OCI-M2 (cell line): ENCODE results near the gene EPHB2.

Source experiments
- DNase-seq: peaks from one replicate; lab custom pipeline; 2025; ENCODE audit not compliant: unreplicated experiment; lab: John Stamatoyannopoulos, UW

The EPHB2 gene

DNA sequence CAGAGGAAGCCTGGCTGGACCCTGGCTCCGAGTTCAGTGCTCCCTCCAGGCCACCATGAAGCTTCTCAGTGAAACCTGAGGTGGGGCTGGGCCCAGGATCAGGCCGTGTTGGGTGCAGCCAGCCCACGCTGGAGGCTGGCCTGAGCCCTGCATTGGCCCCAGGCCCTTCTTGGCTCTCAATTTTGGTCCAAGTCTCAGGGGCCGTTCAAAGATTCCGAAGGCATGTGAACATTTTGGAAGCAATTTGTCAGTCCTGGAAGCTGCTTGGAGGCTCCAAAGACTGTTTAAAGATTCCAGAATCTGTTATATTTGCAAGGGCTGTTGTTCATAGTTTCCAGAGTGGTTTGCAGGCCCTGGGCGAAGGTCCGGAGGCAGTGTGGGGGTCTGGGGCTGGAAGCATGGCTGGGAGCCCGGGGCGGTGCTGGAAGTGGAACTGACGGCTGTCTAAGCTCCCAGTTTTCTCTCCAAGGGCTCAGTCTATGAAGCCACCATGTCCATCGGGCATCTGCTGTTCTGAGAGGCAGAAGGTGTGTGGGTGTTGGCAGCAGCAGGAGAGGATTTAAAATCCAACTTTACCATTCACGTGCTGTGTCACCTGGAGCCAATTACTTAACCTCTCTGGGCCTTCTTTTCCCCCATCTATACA, 104.9 kb downstream of the EPHB2 start:
- DNase-seq = no peak

DNA sequence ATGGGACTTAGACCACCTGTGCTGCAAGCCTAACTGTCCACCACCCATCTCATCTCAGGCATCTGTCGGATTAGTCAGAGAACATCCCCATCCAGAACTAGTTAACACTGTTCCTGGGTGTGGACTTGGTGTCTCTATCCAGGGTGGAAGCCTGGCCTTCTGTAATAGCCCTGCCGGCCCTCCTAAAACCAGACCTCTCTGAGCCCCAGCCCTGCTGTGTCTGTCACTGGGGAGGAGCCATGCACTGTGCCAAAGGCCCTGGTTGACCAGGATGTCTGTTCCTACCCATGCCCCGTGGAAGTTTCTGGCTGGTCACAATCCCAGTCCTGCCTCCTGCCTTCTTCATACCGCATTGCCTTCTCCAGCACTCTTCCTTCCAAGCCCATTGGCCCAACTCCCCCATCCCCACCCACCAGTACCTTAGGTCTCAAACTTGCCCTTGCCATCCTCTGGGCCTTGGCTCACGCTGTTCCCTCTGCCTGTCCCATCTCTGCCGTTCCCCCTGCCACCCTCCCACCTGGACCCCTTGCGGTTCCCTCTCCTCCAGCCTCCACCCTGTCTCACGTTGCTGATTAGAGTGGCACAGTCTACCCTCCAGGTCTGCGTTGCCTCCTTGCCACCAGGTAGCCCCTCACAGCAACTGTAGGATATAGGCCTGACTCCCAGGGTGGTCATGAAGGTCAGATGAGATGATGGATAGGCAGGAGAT, 105.6 kb downstream of the EPHB2 start:
- DNase-seq = no peak

DNA sequence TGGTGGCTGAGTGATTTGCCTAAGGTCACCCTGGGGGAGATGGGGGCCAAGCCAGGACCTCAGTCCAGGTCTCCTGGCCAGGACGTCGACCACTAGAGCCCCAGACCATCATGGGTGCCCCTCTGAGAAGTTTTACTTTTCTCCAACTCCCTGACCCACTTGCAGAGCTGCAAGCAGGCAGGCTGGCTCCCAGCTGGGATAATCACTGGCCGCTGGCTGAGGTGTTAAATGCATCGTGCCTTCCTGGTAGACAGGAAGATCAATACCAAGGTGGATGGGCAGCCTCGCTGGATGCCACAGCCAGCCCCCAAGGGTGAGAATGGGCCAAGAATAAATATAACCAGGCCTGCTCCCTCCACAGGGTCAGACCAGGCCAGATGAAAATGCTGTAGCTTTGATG, 106.2 kb downstream of the EPHB2 start:
- DNase-seq = no peak

DNA sequence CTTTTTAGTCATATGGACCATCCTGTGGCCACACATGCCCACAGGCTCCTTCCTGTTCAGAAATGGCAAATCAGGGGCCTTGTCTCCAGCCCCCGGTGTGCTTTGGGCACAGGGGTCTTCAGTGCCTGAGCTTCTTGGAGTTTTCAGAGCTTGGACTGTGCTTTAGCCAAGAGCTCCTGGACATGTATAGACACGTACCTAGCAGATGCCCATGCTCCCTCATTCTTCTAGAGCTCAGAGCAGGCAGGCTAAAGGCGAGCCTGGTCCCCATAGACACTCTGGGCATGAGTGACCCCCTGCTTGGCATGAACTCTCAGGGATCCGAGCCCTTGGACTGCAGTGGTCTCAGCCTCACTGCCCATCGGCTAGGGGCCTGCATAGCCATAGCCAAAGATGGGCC, 106.8 kb downstream of the EPHB2 start:
- DNase-seq = no peak

GRCh38 chr1:22818061-22818770, 107.6 kb downstream of the EPHB2 start:
- no peak for DNase-seq

- no peak for DNase-seq
Observed at GRCh38 chr1:22819361-22819760, 108.7 kb downstream of the EPHB2 start.

- DNase-seq = no peak
Observed at GRCh38 chr1:22821027-22821426, 110.4 kb downstream of the EPHB2 start.

- no peak for DNase-seq
Observed at GRCh38 chr1:22822371-22822770, 111.7 kb downstream of the EPHB2 start.

DNA sequence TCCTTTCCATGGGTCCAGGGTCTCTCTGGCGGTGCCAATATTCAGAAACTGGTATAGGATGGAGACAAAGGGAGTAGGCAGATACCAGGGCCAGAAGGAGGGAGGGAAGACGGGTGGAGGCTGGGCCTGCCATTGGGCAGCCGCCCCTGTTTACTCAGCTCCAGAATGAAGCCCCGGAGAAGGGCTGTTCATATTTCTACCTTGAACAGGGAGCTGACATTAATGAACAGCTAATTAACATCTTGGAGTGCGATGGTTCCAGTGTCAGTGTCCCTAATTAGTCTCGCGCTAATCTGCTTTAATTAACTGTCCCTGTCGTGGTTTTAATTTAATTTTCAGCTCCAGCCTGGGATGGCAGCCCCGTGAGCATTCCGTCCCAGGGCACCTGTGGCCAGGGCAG, 113.8 kb downstream of the EPHB2 start:
- DNase-seq = no peak

- no peak for DNase-seq
Observed at GRCh38 chr1:22824975-22825374, 114.3 kb downstream of the EPHB2 start.

DNA sequence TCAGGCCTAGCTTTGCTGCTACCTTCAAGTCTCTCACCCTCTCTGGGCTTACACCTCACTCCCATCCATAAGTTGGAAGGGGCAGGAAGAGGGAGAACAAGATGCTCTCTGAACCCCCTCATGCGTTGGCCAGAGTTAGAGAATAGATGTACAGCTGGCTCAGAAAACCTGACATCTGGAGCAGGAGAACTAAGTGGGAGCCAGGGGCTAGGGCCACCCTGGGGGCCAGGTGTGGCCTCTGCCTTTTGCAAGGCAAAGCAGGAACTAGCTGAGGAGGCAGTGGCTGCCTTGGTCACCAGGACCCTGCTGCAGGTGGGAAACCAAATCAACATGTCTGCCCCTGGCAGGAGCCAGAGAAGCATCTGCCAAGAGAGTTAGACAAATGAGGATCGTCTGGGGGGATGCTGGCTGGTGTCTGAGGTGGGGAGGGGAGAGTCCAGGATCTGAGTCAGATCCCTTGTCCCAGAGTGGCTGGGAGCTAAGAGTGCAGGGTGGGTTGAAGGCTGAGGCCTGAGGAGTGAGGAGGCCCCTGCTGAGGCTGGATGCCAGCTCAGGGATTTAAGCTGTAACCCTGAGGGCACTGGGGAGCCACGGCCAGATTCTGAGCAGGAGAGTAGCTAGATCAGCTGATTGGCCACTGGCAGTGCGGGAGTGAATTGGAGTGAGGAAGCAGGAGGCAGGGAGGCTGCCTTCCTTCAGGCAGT, 115.0 kb downstream of the EPHB2 start:
- no peak for DNase-seq

- DNase-seq = no peak
Observed at GRCh38 chr1:22826604-22827580, 116.3 kb downstream of the EPHB2 start.

DNA sequence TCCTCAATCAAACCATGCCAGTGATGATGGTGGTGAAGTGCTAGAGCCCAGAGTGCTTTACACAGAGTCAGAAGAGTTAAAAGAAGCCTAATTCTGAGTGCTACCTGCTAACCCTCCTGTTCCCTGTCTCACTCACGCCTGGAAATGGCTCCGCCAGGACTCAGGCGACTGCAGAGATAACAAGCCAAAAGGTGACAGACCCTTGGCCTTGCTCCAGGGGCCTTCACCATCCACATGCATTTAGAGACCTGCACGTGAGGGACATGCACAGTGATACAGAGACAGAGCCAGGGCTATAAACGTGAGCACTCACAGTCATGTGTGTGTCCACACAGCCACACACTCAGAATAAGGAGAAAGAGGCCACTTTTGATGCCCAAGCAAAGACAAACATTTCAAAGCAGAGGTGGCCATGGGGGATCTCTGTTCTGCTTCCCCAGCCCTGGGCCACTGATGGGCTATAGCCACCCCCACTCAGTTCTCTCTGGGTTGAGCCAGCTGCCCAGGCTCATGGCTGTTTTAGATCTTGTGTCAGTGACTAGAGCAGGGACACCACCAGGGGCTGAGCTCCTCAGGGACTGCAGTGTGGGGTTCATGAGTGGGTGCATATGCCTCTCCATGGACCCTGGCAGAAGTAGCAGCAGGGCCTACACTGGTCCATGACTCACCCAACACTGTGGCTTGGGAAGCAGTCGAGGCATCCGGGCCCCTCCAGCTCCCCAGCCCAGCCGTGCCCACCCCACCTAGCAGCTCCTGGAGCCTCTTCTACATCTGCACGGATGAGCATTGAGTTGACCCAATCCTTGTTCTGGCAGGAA, 117.2 kb downstream of the EPHB2 start:
- no peak for DNase-seq

DNA sequence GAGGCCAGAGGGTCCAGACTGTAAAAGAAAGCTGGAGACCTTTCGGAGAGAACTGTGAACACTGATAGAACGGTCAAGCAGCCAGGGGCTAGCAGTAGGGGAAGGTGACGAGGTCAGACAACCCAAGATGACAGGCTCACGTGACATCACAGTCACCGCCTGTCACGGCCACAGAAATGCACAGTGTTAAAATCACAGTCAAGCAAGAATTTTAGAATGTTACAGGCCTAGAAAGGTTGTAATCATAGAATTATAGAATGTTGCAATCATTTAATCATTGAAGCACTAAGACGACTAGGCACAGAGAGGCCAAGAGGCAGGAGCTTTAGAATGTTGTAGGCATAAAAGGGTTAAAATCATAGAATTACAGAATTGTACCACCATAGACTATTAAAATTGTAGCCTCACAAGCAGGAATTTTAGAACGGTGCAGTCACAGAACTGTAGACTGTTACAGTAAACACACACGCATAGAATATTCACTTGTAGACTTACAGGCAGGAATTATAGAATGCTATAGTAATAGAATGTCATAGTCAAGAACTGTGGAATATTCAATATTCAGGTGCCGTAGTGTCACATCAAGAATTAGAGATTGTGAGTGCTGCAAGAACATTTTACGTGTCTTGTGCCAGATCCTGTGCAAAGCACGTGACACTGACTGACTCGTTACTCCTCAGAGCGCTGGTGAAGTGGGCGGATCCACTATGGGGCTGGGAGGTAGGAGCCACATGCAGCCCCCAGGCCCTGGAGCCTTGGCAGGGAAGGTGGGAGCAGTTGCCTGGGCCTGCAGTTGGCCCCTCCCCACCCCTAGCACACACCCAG, 118.1 kb downstream of the EPHB2 start:
- no peak for DNase-seq

DNA sequence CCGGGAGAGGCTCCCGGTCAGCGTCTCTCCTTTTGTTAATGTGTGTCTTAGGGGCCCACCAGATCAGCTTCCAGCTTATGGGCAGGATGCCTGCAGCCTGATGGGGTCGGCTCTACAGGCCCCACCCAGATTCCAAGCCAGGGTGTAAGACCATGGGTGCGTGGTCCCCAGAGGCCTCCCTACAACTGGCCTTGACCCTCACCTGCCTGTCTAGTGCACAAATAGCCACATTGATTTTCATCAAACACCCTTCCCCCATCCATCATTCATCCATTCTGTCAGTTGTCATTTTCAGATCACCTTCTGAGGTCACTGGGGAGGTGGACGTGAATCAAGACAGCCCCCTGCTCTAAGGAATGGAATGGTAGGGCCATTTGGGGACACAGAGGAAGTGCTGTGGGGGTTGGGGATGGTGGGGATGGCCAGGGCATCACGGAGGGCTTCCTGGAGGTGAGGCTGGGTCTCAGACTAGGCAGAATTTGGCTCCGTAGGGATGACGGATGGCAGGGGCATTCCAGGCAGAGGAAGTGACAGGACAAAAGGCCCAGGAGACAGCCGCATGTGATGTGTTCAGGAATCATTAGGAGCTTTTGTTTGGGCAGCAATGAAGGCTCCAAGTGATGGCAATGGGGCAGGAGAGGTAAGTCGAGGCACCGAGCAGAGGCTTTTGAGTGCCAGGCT, 118.8 kb downstream of the EPHB2 start:
- DNase-seq = no peak

DNA sequence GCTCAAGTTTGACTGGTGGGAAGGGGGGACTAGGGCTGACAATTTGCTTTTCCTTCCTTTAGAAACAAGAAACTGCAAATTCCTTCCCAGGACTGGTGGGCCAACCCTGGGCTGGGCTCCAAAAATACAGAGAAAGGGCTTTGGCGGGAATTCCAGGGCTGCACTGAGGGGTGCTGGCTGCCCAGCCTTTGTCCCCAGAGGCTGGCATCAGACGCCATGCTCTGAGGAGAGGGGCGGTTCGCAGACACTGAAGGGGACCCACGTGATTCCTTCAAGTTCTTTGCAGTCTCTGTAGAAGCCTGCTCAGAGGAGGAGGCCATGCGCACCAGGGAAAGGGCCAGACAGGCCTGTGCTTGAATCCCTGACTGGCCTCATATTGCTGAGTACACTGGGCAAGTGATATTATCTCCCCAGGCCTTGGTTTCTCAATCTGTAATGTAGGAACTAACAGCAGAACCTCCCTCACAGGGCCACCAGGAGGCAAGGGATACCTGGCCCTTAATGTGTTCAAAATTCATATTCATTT, 119.5 kb downstream of the EPHB2 start:
- no peak for DNase-seq

- no peak for DNase-seq
Observed at GRCh38 chr1:22830757-22831340, 120.2 kb downstream of the EPHB2 start.
